Common myeloid progenitor, CD34-positive (primary cell): ENCODE measurements around the gene KCNMB2.
"Not testable (repeated sequence)": the region's sequence is repeated elsewhere in the genome, so short reads cannot be mapped to it uniquely, and the experiment has no call there.

Experiments used
- CTCF ChIA-PET: fragments of 350-600 bp; sonication (Branson Sonifier 250); formaldehyde crosslinking; loops from one replicate; lab custom pipeline; 2021; ENCODE audit warnings: antibody characterized with exemption; lab: Charles Lee
- POLR2A ChIA-PET: fragments of 350-600 bp; sonication (Branson Sonifier 250); formaldehyde crosslinking; loops from one replicate; lab custom pipeline; 2021; ENCODE audit warnings: antibody characterized with exemption; lab: Charles Lee
- DNase-seq, 3 donors: peaks; one replicate each; pipeline versions ENCODE4 v3.0.0 to v3.0.0-alpha.2; 2013
- H3K27ac ChIP-seq, 2 experiments: 1 replicate in 1 of 2; 2 replicates in 1 of 2; pipeline ENCODE4 v1.7.0; 2013; ENCODE audit warnings: inconsistent platforms in 2 of 2, low read length in 2 of 2, mild to moderate bottlenecking in 2 of 2, low read depth in 1 of 2, moderate library complexity in 1 of 2; ENCODE audit not compliant: severe bottlenecking in 2 of 2, insufficient read depth in 1 of 2, poor library complexity in 1 of 2
- H3K27me3 ChIP-seq, 5 experiments: replicated peaks in 2 of 5; 1 replicate in 3 of 5; 2 replicates in 2 of 5; pipeline versions ENCODE4 v1.6.1 to v1.7.0; 2013; ENCODE audit warnings: low read length in 4 of 5, mild to moderate bottlenecking in 2 of 5, moderate library complexity in 2 of 5, inconsistent platforms in 1 of 5; ENCODE audit not compliant: insufficient read depth in 5 of 5, control insufficient read depth in 4 of 5
- H3K36me3 ChIP-seq, 4 experiments: 1 replicate in 2 of 4; 2 replicates in 2 of 4; pipeline versions ENCODE4 v1.6.1 to v1.7.0; 2013; ENCODE audit warnings: low read length in 3 of 4, control low read depth in 1 of 4, mild to moderate bottlenecking in 1 of 4; ENCODE audit not compliant: control insufficient read depth in 4 of 4, insufficient read depth in 4 of 4
- H3K4me1 ChIP-seq, 4 experiments: 1 replicate in 3 of 4; 2 replicates in 1 of 4; pipeline versions ENCODE4 v1.6.1 to v1.7.1; 2013; ENCODE audit warnings: low read length in 3 of 4, mild to moderate bottlenecking in 3 of 4, control low read depth in 1 of 4, inconsistent platforms in 1 of 4, moderate library complexity in 1 of 4; ENCODE audit not compliant: control insufficient read depth in 4 of 4, insufficient read depth in 4 of 4; ENCODE audit errors: control extremely low read depth in 1 of 4
- H3K4me3 ChIP-seq, 7 experiments: 1 replicate in 4 of 7; 2 replicates in 3 of 7; pipeline versions ENCODE4 v1.5.1 to v1.7.0; 2013; ENCODE audit warnings: mild to moderate bottlenecking in 7 of 7, low read length in 6 of 7, moderate library complexity in 6 of 7, inconsistent platforms in 2 of 7, low read depth in 2 of 7, control low read depth in 1 of 7; ENCODE audit not compliant: insufficient read depth in 4 of 7, control insufficient read depth in 1 of 7; ENCODE audit errors: extremely low read depth in 1 of 7
- H3K9me3 ChIP-seq, 5 experiments: 1 replicate in 4 of 5; 2 replicates in 1 of 5; pipeline versions ENCODE4 v1.6.1 to v1.7.1; 2013; ENCODE audit warnings: low read length in 4 of 5, mild to moderate bottlenecking in 2 of 5, inconsistent platforms in 1 of 5, low read depth in 1 of 5, moderate library complexity in 1 of 5; ENCODE audit not compliant: control insufficient read depth in 4 of 5, insufficient read depth in 2 of 5; ENCODE audit errors: control extremely low read depth in 1 of 5
- WGBS: methylation state at CpG from one replicate; pipeline ENCODE4 v1.1.5; 2013; ENCODE audit not compliant: insufficient coverage; 5-methylcytosine and 5-hydroxymethylcytosine counted together

KCNMB2 gene

GRCh38 chr3:178856804-178857203, 320.6 kb downstream of the KCNMB2 start:
- no peaks in the 10 kb centered on the region for H3K36me3 ChIP-seq
- ChIA-PET POLR2A (no interaction called here), CTCF (no interaction called here)
- DNase-seq: no peak
- no peaks in the 10 kb centered on the region for H3K4me1 ChIP-seq
- no peaks in the 10 kb centered on the region for H3K27me3 ChIP-seq
- 96% methylated on average over 2 of the region's 2 CpGs for WGBS
- H3K27ac ChIP-seq: no peak overlapping the region
- no peaks in the 10 kb centered on the region for H3K9me3 ChIP-seq
- H3K4me3 ChIP-seq: no peak overlapping the region

DNA sequence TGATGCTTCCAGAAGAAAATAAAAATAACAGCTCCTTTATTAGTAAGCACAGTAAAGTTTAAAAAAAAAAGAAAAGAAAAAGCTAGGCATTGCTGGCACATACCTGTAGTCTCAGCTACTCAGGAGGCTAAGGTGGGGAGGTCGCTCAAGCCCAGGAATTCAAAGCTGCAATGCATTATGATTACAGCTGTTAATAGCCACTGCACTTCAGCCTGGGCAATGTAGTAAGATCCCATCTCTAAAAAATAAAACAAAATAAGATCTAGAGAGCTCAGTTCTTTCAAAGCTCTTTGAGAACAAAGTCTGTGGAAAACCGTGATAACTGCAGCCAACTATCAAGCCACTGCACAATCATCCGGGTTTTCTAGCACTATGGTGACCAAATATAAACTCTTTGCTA, 323.1 kb downstream of the KCNMB2 start:
- H3K4me1 ChIP-seq: no peaks in the 10 kb centered on the region
- WGBS: 80% methylated on average over 1 of the region's 3 CpGs
- POLR2A ChIA-PET: no interaction called here
- no peaks in the 10 kb centered on the region for H3K27me3 ChIP-seq
- no peak for DNase-seq
- no peaks in the 10 kb centered on the region for H3K36me3 ChIP-seq
- H3K9me3 ChIP-seq: no peaks in the 10 kb centered on the region
- CTCF ChIA-PET: interaction anchor here (1.3 kb wide), 1 partner anchor 19 kb away, joined by 3 read pairs; no protein-coding TSS in a partner anchor
- H3K27ac ChIP-seq: no peak overlapping the region
- H3K4me3 ChIP-seq: no peak overlapping the region

DNA sequence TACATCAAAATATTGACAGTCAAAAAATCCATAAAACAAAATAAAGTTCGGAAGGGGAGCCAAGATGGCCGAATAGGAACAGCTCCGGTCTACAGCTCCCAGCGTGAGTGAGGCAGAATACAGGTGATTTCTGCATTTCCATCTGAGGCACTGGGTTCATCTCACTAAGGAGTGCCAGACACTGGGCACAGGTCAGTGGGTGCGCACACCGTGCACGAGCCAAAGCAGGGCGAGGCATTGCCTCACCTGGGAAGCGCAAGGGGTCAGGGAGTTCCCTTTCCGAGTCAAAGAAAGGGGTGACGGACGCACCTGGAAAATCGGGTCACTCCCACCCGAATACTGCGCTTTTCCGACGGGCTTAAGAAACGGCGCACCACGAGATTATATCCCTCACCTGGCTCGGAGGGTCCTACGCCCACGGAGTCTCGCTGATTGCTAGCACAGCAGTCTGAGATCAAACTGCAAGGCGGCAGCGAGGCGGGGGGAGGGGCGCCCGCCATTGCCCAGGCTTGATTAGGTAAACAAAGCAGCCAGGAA, 323.7 kb downstream of the KCNMB2 start:
- H3K36me3 ChIP-seq, DNase-seq, H3K4me3 ChIP-seq, H3K27me3 ChIP-seq, H3K27ac ChIP-seq, H3K4me1 ChIP-seq, POLR2A ChIA-PET, H3K9me3 ChIP-seq: not testable (repeated sequence)
- 92% methylated on average over 6 of the region's 29 CpGs for WGBS
- CTCF ChIA-PET: interaction anchor here (1.3 kb wide), 1 partner anchor 19 kb away, joined by 3 read pairs; no protein-coding TSS in a partner anchor

DNA sequence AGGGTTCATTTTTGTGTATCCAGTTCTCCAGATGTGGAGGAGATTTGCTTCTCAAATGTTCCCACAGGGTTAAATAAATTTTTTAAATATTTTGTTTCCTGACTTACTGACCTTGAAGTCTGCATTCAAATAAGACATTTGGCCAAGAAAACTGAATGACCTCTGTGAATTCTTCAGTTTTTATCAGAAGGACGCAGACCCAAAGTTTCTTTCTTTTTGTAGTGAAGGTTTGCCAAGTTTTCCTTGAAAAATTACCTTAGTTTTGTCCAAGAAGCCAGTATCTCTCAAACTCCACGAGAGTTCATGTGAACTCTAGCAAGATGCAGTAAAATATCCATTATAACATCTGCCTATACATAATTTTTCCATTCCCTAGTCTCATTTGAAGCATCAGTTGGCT, 332.4 kb downstream of the KCNMB2 start:
- Histone ChIP-seq H3K9me3 (peaks cover 0 to 2% (median 0%) of the 10 kb centered on the region in 5 experiments), H3K27me3 (no peaks in the 10 kb centered on the region), H3K27ac (no peak overlapping the region), H3K4me1 (no peaks in the 10 kb centered on the region), H3K36me3 (no peaks in the 10 kb centered on the region), H3K4me3 (no peak overlapping the region)
- WGBS: 64% methylated on average over 2 of the region's 2 CpGs
- no peak for DNase-seq
- ChIA-PET POLR2A (no interaction called here), CTCF (no interaction called here)

- no peaks in the 10 kb centered on the region for H3K27me3 ChIP-seq
These were observed 333.8 kb downstream of the KCNMB2 start for GRCh38 chr3:178870085-178870484.

DNA sequence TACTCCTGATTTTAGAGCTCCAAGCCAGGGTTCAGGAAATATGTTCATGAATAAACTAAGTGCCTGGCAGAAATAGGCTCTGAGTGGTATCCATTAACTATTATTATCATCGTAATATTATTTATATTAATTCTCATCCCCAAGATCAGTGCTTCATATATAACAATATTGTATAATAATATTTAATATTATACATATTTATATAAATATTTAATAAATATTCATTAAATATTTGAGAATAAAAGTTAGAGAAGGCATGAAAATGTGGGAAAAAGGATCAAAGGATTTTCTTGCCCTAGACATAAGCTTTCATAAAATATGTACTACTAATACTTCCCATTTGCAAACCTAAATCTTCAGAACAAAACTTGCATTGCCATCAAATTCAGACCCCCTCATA, 338.9 kb downstream of the KCNMB2 start:
- no peaks in the 10 kb centered on the region for H3K4me1 ChIP-seq
- no peak overlapping the region for H3K4me3 ChIP-seq
- CTCF ChIA-PET: no interaction called here
- no peak overlapping the region for H3K27ac ChIP-seq
- peaks cover 0 to 2% (median 0%) of the 10 kb centered on the region in 5 experiments for H3K9me3 ChIP-seq
- POLR2A ChIA-PET: no interaction called here
- no peaks in the 10 kb centered on the region for H3K36me3 ChIP-seq
- H3K27me3 ChIP-seq: no peaks in the 10 kb centered on the region
- no peak for DNase-seq
- no CpG with 5 or more reads among the region's 1 CpG for WGBS

More at GRCh38 chr3:178870085-178870484, 333.8 kb downstream of the KCNMB2 start:
- Histone ChIP-seq H3K27ac (no peak overlapping the region), H3K4me1 (no peaks in the 10 kb centered on the region), H3K9me3 (peaks cover 0 to 2% (median 0%) of the 10 kb centered on the region in 5 experiments), H3K36me3 (no peaks in the 10 kb centered on the region), H3K4me3 (no peak overlapping the region)
- no peak for DNase-seq
- ChIA-PET POLR2A (no interaction called here), CTCF (interaction anchor here (1.3 kb wide), 1 partner anchor 10 kb away, joined by 4 read pairs; no protein-coding TSS in a partner anchor)

DNA sequence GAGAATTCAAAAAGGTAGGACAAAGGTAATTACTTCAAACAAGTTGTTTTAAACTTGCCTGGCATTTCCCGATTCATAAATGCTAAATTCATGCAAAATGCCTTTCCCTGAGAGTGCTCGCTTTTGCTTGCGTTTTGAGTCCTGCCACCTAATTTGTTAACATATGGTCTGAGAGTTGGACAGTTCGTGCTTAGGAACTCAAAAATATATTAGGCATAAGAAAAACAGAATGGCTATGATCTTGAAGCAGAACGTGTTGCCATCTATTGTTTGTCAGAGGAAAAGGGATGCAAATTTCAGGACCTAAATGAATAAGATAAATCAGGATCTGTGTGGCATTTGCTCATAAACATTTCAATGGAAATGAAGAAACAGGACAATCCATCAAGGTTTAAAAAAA, 339.6 kb downstream of the KCNMB2 start:
- Histone ChIP-seq H3K27ac (no peak overlapping the region), H3K4me1 (no peaks in the 10 kb centered on the region), H3K27me3 (no peaks in the 10 kb centered on the region), H3K36me3 (no peaks in the 10 kb centered on the region), H3K4me3 (no peak overlapping the region), H3K9me3 (peaks cover 0 to 1% (median 0%) of the 10 kb centered on the region in 5 experiments)
- POLR2A ChIA-PET: no interaction called here
- WGBS: 81% methylated on average over 5 of the region's 5 CpGs
- CTCF ChIA-PET: no interaction called here
- DNase-seq: no peak
